Fibroblast of mammary gland (primary cell): ENCODE results near the gene GDI1.
A peak's percentile ranks its signal among the peaks of the same experiment; 100 is the strongest.

Experiments used
- DNase-seq: peaks from one replicate; pipeline ENCODE4 v3.0.0-alpha.2; 2010; ENCODE audit warnings: low read depth
- H3K4me3 ChIP-seq: 2 replicates; pipeline ENCODE4 v1.5.1; 2011; ENCODE audit warnings: low read depth, mild to moderate bottlenecking, low read length, moderate library complexity; ENCODE audit not compliant: control insufficient read depth
- TF ChIP-seq, protein P1 (sequence below): conservative IDR thresholded peaks from 2 replicates; pipeline ENCODE4 v1.5.1; 2011; ENCODE audit warnings: low read depth, low read length, inconsistent platforms; ENCODE audit not compliant: control insufficient read depth, insufficient read depth

The GDI1 gene

DNA sequence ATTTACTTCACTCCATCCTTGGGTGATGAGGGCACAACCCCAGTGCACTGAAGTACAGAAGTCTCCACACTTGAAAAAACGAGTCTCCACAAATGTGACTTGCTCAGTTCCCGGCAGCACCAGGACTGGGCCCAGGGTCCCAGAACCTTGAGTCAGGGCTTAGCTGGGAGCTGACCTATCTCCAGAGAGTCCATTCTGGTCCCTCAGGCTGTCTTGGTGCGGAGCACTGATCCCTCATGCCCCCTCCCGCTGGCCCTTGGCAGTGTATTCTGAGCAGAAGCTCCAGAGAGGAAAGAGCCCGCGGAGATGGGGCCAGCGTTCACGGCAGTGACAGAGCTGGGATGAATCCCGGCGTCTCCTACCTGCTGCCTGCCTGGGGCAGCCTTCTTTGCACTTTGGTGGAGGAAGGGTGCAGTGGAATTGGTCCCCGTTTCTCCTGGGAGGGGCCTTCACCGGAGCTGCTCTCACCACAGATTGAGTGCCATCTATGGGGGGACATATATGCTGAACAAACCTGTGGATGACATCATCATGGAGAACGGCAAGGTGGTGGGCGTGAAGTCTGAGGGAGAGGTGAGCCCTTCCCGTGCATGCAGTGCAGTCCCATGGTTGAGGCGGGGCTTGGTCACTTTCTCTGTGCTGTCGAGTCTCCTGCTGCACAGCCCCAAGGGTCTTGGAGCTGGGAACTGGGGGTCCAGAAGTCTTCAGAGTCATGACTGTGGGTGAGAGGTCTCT lies 3.8 kb downstream of the GDI1 start:
- H3K4me3 ChIP-seq, result no peak overlapping the region
- TF ChIP-seq, protein P1, sequence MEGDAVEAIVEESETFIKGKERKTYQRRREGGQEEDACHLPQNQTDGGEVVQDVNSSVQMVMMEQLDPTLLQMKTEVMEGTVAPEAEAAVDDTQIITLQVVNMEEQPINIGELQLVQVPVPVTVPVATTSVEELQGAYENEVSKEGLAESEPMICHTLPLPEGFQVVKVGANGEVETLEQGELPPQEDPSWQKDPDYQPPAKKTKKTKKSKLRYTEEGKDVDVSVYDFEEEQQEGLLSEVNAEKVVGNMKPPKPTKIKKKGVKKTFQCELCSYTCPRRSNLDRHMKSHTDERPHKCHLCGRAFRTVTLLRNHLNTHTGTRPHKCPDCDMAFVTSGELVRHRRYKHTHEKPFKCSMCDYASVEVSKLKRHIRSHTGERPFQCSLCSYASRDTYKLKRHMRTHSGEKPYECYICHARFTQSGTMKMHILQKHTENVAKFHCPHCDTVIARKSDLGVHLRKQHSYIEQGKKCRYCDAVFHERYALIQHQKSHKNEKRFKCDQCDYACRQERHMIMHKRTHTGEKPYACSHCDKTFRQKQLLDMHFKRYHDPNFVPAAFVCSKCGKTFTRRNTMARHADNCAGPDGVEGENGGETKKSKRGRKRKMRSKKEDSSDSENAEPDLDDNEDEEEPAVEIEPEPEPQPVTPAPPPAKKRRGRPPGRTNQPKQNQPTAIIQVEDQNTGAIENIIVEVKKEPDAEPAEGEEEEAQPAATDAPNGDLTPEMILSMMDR, result no peak
- DNase-seq, result no peak

DNA sequence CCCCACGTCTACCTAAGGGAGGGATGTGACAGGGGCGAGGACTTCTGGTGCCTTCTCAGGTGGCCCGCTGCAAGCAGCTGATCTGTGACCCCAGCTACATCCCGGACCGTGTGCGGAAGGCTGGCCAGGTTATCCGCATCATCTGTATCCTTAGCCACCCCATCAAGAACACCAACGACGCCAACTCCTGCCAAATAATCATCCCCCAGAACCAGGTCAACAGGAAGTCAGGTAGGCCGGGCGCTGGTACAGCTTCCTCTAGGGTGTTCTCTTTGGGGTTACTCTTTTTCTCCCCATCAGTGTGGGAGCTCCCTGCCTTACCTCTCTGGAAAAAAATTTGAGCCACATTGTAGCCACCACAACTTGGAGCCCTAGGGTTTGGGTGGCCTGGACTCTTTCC lies 4.6 kb downstream of the GDI1 start:
- TF ChIP-seq, protein P1, result no peak

DNA sequence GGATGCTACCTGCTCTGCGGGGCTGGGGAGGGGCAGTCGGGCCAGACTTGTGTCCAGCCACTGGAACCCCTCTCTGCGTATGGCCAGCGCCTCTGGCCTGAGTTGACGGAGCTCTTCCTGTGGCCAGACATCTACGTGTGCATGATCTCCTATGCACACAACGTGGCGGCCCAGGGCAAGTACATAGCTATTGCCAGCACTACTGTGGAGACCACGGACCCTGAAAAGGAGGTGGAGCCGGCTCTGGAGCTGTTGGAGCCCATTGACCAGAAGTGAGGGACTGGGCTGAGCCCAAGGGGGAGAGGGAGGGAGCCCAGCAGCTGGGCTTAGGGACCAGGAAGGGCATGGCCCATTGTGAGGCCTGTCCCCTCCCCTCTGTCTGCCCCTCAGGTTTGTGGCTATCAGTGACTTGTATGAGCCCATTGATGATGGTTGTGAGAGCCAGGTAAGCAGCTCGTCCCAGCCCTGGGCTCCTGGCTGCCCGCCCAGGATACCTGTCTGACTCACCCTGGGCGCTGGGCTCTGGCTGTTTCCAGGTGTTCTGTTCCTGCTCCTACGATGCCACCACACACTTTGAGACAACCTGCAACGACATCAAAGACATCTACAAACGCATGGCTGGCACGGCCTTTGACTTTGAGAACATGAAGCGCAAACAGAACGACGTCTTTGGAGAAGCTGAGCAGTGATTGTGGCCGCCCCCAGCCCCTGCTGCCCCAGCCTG lies 5.2 kb downstream of the GDI1 start:
- no peak for DNase-seq
- TF ChIP-seq, protein P1, result no peak
- H3K4me3 ChIP-seq, result no peak overlapping the region

More for the DNA sequence above, 4.6 kb downstream of the GDI1 start:
- no peak for DNase-seq
- H3K4me3 ChIP-seq, result no peak overlapping the region

DNA sequence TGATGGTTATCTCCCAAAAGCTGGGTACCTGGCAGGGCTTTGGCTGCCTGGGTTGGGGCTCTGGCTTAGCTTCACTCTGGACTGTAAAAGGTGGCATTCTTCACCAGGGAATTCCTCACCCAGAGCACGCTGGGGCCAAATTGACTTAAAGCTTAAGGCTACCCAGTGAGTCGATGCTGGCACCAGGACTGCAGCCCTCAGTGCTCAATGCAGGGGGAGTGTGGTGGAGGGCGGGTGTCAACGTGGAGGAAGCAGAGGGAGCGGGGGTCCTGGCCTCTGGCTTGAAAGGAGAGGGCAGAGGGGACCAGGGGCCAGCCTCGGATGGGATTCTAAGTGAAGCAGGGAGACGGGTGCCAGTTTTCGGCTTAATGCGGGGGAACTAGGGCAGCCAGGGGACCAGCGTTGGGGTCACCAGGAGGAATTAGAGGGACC lies 6.5 kb downstream of the GDI1 start:
- no peak for DNase-seq
- H3K4me3 ChIP-seq, result peak overlapping the region; percentile 13
- TF ChIP-seq, protein P1, result no peak

DNA sequence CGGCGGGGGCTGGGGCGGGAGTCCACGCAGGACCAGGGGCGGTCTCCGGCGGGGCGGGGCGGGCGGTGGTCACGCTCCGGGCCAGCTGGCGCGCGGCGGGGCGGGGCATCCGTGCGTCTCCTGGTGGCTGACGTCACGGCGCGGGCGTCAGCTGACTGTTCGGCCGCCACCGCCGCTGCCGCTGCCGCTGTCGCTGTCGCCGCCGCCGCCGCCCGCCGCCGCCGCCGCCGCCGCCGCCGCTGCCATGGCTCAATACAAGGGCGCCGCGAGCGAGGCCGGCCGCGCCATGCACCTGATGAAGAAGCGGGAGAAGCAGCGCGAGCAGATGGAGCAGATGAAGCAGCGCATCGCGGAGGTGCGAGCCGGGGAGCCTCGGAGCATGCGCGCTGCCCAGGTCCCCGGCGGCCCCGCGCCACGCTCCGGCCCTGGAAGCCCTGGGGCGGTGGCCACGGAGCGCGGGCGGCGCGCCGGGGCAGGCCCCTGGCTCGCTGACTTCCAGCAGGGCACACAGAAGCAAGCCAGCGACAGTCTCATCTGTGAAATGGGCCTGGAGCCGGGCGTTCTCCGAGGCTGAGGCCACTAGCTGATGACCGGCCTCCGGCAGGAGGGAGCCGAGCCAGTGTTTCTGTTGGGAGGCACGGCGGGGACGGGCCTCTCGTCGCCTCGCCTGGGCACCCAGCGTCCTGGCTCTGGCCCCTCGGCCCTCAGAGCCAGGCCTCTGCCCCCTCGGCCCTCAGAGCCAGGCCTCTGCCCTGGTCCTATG lies 7.2 kb downstream of the GDI1 start, which contains the start of gene FAM50A:
FAM50A (plus strand) TSS at position 150 of the 763 bp plus-strand sequence; CDS start at position 245, 95 bp downstream.
- H3K4me3 ChIP-seq, result peak within 1 kb of the TSS; percentile 54
- DNase-seq, result peak; percentile 43
- TF ChIP-seq, protein P1, result no peak

DNA sequence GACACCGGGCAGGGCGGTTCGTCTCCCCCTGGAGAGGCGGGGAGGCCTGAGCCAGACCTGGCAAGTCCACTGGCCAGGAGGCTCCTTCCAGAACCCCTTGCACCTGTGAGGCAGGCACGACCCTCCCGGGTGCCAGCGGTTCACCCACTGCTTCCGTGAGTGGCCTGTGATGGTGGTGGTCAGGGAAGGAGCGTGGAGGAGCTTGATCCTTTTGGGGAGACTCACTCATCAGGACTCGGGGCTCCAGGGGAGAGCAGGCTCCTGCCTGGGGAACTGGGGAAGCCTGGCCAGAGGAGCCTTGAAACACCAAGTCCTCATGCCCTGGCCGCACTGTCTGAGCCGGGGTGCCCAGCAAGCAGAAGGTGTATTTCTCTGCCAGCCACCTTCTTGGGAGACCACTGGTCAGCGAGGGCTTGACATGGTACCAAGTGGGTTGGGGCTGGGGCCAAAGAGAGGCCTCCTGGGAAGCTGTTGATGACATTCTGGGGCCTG lies 7.8 kb downstream of the GDI1 start:
- TF ChIP-seq, protein P1, result no peak
- DNase-seq, result no peak
- H3K4me3 ChIP-seq, result peak overlapping the region; percentile 54
